22Rv1 (cell line): ENCODE data around the gene TSPAN12.

Experiments
- ZFX ChIP-seq: fragments of 450-650 bp; IDR thresholded peaks from 2 replicates; pipeline ENCODE4 v1.6.1; 2017; ENCODE audit warnings: antibody characterized with exemption, borderline replicate concordance
- TF ChIP-seq, protein P1 (sequence below): fragments of 450-650 bp; IDR thresholded peaks from 2 replicates; pipeline ENCODE4 v1.5.1; 2017; ENCODE audit warnings: mild to moderate bottlenecking

DNA sequence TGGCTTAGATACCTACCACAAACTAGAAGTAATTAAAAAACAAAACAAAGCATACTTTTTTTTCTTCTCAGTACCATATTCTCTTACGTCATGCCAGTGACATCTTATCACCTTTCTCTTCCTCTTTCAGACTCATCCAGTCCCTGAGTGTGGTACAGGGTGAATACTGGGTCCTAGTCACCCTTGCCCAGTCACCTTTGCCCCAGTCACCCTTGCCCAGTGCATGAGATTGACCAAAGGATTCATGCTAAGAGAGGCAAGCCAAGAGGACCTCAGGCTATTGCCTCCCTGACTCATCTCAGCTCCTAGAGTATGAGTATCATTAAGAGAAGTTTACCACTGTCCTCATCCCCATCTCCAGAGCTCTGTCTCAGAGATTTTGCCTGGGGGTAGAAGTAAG, 10.0 kb upstream of the TSPAN12 start:
- TF ChIP-seq, protein P1, sequence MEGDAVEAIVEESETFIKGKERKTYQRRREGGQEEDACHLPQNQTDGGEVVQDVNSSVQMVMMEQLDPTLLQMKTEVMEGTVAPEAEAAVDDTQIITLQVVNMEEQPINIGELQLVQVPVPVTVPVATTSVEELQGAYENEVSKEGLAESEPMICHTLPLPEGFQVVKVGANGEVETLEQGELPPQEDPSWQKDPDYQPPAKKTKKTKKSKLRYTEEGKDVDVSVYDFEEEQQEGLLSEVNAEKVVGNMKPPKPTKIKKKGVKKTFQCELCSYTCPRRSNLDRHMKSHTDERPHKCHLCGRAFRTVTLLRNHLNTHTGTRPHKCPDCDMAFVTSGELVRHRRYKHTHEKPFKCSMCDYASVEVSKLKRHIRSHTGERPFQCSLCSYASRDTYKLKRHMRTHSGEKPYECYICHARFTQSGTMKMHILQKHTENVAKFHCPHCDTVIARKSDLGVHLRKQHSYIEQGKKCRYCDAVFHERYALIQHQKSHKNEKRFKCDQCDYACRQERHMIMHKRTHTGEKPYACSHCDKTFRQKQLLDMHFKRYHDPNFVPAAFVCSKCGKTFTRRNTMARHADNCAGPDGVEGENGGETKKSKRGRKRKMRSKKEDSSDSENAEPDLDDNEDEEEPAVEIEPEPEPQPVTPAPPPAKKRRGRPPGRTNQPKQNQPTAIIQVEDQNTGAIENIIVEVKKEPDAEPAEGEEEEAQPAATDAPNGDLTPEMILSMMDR, result no peak
- no peak for TF ChIP-seq ZFX
